GM13976 (cell line): Measurements from ENCODE around the gene BRF1.
"Not testable (repeated sequence)": the region's sequence is repeated elsewhere in the genome, so short reads cannot be mapped to it uniquely, and the experiment has no call there.

Source experiments
- DNase-seq: peaks from one replicate; pipeline ENCODE4 v3.0.0; 2012; ENCODE audit warnings: low spot score
- CTCF ChIP-seq: IDR thresholded peaks from 2 replicates; pipeline ENCODE4 v1.5.1; 2012; ENCODE audit warnings: borderline replicate concordance, mild to moderate bottlenecking; ENCODE audit not compliant: insufficient read depth; ENCODE audit errors: extremely low read depth, missing control alignments, control extremely low read depth
- in situ Hi-C: fragments of 300-500 bp; cut with MboI; formaldehyde crosslinking; loops from one replicate; pipeline ENCODE4 v1.12.0; 2022; ENCODE audit warnings: low sequenced_read_pairs, mixed read lengths, inconsistent platforms; ENCODE audit not compliant: unreplicated experiment

BRF1 gene

GRCh38 chr14:105332350-105332874, 31.6 kb upstream of the BRF1 start:
- no peak for TF ChIP-seq CTCF
- no peak for DNase-seq
- in situ Hi-C loops = no loop called here

- DNase-seq = no peak
- no peak for TF ChIP-seq CTCF
- in situ Hi-C loops = no loop called here
These were observed 31.0 kb upstream of the BRF1 start for GRCh38 chr14:105331575-105332349.

- no peak for TF ChIP-seq CTCF
- DNase-seq = no peak
- in situ Hi-C loops = no loop called here
These were observed 29.7 kb upstream of the BRF1 start for GRCh38 chr14:105330491-105330895.

- no peak for TF ChIP-seq CTCF
- DNase-seq = no peak
- in situ Hi-C loops = no loop called here
These were observed 28.8 kb upstream of the BRF1 start for GRCh38 chr14:105329411-105330150.

- no peak for DNase-seq
- in situ Hi-C loops = no loop called here
- TF ChIP-seq CTCF = no peak
These were observed 28.0 kb upstream of the BRF1 start for GRCh38 chr14:105328678-105329390.

DNA sequence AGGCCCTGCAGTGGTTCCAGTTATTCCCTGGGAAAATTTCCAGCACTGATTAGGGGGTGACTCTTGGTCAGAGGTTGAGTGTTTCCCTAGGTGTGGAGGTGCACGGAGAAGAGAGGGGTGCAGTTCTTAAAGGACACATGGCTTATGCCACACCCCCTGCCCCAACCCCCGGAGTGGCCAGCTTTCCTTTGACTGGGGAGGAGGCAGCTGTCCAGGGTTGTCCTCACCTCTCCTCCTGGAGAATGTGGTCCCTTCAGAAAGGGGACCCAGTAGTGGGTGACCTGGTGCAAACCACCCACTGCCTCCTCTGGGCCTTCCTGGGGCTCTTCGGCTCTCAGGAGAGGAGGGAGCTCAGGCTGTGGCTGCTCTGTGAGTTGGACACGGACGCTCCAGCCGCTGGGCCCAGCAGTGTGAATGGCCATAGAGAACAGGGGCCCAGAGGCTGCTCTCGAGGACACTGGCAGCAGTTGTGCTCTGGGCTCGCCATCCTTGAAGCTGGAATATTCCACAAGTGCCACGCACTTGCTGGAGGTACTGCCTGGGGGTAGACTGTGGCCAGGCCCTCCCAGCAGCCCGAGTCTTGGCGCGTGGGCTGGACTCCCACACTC, 27.4 kb upstream of the BRF1 start:
- DNase-seq = no peak
- in situ Hi-C loops = no loop called here
- no peak for TF ChIP-seq CTCF

- DNase-seq, in situ Hi-C loops: not testable (repeated sequence)
These were observed 26.9 kb upstream of the BRF1 start for GRCh38 chr14:105327695-105328045.
